GM19467 (cell line): Measurements from ENCODE around the gene MTNR1B.

Experiments used
- ATAC-seq: cut with Tn5 transposase; IDR thresholded peaks from one replicate; pipeline ENCODE4 v1.9.1; 2021; ENCODE audit warnings: mild to moderate bottlenecking, moderate library complexity; ENCODE audit not compliant: unreplicated experiment

The MTNR1B gene

GRCh38 chr11:92977401-92977800, 8.0 kb downstream of the MTNR1B start:
- ATAC-seq: no peak

- ATAC-seq: no peak
Observed at GRCh38 chr11:92978271-92979111, 9.0 kb downstream of the MTNR1B start.

GRCh38 chr11:92979176-92979575, 9.7 kb downstream of the MTNR1B start:
- no peak for ATAC-seq

- ATAC-seq: no peak
Observed at GRCh38 chr11:92980312-92980711, 10.9 kb downstream of the MTNR1B start.

- no peak for ATAC-seq
Observed at GRCh38 chr11:92981508-92982043, 12.1 kb downstream of the MTNR1B start.

- ATAC-seq: no peak
Observed at GRCh38 chr11:92986585-92986984, 17.1 kb downstream of the MTNR1B start.

- ATAC-seq: no peak
Observed at GRCh38 chr11:92993004-92993403, 23.6 kb downstream of the MTNR1B start.

GRCh38 chr11:93000511-93001476, 31.3 kb downstream of the MTNR1B start:
- no peak for ATAC-seq

GRCh38 chr11:93001806-93002205, 32.4 kb downstream of the MTNR1B start:
- ATAC-seq: no peak

GRCh38 chr11:93002380-93002779, 32.9 kb downstream of the MTNR1B start:
- ATAC-seq: no peak

- ATAC-seq: no peak
Observed at GRCh38 chr11:93005239-93005638, 35.8 kb downstream of the MTNR1B start.

- ATAC-seq: no peak
Observed at GRCh38 chr11:93013646-93014045, 44.2 kb downstream of the MTNR1B start.

- no peak for ATAC-seq
Observed at GRCh38 chr11:93016595-93016994, 47.1 kb downstream of the MTNR1B start.

GRCh38 chr11:93017821-93018690, 48.6 kb downstream of the MTNR1B start:
- no peak for ATAC-seq

- no peak for ATAC-seq
Observed at GRCh38 chr11:93020248-93021046, 51.0 kb downstream of the MTNR1B start.

- no peak for ATAC-seq
Observed at GRCh38 chr11:93024369-93024768, 54.9 kb downstream of the MTNR1B start.

- ATAC-seq: no peak
Observed at GRCh38 chr11:93025558-93026255, 56.3 kb downstream of the MTNR1B start.

- no peak for ATAC-seq
Observed at GRCh38 chr11:93028960-93029522, 59.6 kb downstream of the MTNR1B start.

GRCh38 chr11:93031386-93031785, 61.9 kb downstream of the MTNR1B start:
- ATAC-seq: no peak
